GM19023 (cell line): ENCODE data around the gene STAC3.

Experiments used
- ATAC-seq: cut with Tn5 transposase; IDR thresholded peaks from one replicate; pipeline ENCODE4 v1.9.1; 2021; ENCODE audit warnings: mild to moderate bottlenecking, moderate library complexity; ENCODE audit not compliant: unreplicated experiment

The STAC3 gene

DNA sequence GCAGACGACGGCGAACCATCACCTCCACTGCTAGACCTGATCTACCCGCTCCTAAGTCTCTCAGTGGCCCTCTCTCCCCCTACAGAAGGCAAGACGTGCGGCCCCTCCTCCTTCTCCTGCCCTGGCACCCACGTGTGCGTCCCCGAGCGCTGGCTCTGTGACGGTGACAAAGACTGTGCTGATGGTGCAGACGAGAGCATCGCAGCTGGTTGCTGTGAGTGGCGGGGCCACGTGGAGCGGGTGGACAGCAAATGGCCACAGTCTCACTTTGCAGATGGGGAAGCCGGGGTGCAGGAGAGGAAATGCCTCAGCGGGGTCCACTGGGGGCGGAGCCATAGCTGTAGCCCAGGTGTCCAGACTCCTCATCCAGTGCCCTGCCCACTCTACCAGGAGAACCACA is 55.8 kb downstream of the STAC3 start:
- no peak for ATAC-seq

DNA sequence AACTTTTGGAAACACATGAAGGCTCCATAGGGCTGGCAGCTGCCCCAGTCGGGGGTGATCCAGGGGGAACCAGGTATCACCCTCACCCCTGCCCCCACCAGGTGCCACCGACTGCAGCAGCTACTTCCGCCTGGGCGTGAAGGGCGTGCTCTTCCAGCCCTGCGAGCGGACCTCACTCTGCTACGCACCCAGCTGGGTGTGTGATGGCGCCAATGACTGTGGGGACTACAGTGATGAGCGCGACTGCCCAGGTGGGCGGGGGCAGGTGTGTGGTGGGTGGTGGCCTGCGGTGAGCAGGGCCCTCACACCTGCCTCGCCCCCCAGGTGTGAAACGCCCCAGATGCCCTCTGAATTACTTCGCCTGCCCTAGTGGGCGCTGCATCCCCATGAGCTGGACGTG is 56.7 kb downstream of the STAC3 start:
- no peak for ATAC-seq

DNA sequence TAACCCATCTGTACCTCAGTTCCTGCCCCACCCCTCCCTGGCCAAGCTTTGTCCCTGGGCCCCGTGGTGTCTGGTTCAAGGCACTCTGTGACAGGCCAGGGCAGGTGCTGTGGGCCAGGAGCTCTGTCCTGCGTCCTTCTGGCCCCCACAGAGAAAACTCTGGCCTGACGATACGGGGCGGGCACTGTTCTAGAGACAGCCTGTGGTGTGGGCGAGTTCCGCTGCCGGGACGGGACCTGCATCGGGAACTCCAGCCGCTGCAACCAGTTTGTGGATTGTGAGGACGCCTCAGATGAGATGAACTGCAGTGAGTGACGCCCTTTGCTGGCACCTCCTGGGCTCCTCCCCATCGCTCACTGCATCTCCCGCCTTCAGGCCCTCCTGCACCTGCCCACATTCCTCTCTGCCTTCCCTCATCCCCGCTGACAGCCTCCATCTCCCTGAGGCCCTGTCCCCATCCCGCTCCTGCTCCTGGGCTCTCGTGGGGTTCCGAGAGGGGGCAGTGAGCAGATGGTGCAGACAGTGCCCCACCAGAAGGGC is 57.2 kb downstream of the STAC3 start:
- no peak for ATAC-seq
